ENCODE results near the gene RARS2. TPM values are rescaled to one million over a fixed set of nuclear protein-coding genes. Genes with fewer than 3 reads are reported as not detected.
A peak's percentile ranks its signal among the peaks of the same experiment; 100 is the strongest.

The RARS2 gene
- total and polyA plus RNA-seq, 9 of the 15 experiments (the other 6 are each of a cell fraction or from before 2014, with no cell fraction given), result 30.0 to 92.7 (median 43.4) TPM

GRCh38 chr6:87590417-87590880, 662 bp upstream of the RARS2 start:
- Histone ChIP-seq H3K9ac (ENCODE audit: insufficient read depth in 1 of 2, low read depth in 2 of 2, low read length in 2 of 2) (peak overlapping the region; percentile 96 to 100), H3K79me2 (ENCODE audit: control insufficient read depth, insufficient read depth, low read length) (peaks cover 76% of the 10 kb centered on the region), H3K9me3 (replicated peaks; ENCODE audit: control insufficient read depth, insufficient read depth, low read depth, low read length) (no peaks in the 10 kb centered on the region), H3K4me2 (ENCODE audit: insufficient read depth, low read length) (peak overlapping the region; percentile 100), H3K36me3 (ENCODE audit: control insufficient read depth, insufficient read depth, low read length) (peaks cover 51% of the 10 kb centered on the region), H4K20me1 (replicated peaks; ENCODE audit: control insufficient read depth, insufficient read depth, low read length) (peaks cover 11% of the 10 kb centered on the region; the same call in 1 of the 2 replicates), H3K9me1 (ENCODE audit: control insufficient read depth, insufficient read depth, low read length) (no peaks in the 10 kb centered on the region), H3K4me1 (replicated peaks in 1 of 2; ENCODE audit: control insufficient read depth in 2 of 2, insufficient read depth in 2 of 2, low read length in 2 of 2) (peaks cover 0 to 8% of the 10 kb centered on the region in 2 experiments; a peak in 3 of 5 replicates), H3K4me3 (peak overlapping the region; percentile 87), H2AFZ (ENCODE audit: low read depth, low read length) (peak overlapping the region; percentile 99), H3K27ac (ENCODE audit: extremely low read depth, low read depth, low read length) (peak overlapping the region; percentile 95), H3K27me3 (ENCODE audit: control insufficient read depth in 2 of 2, insufficient read depth in 2 of 2, low read length in 2 of 2) (no peaks in the 10 kb centered on the region)
- POLR2A ChIA-PET, result interaction anchor here (1.7 kb wide), 2 partner anchors 12 to 15 kb away, joined by 6 to 9 read pairs; no protein-coding TSS in a partner anchor
- ATAC-seq (no peak), FAIRE-seq (no peak), DNase-seq (ENCODE audit: extremely low read depth in 1 of 4, low spot score in 3 of 4) (no peak)
- CTCF ChIA-PET (ENCODE audit: low intra/inter-chr PET ratio), result no interaction called here
- intact Hi-C loops (cut with micrococcal nuclease), result no loop called here
- BruUV-seq (replicated peaks), result TSS peak; percentile 76
- TF ChIP-seq CHD1 (IDR thresholded peaks at IDR 0.05; ENCODE audit: low read length) (peak; percentile 52), LEF1 (IDR thresholded peaks at IDR 0.05) (no peak), STAG1 (CRISPR knock-in tag; IDR thresholded peaks at IDR 0.05; ENCODE audit: borderline replicate concordance) (no peak), EP400 (IDR thresholded peaks at IDR 0.05) (no peak), ZNF3 (CRISPR knock-in tag; IDR thresholded peaks at IDR 0.05) (0 out of 2 replicates have a peak, but pooled peaks have one; percentile 31), ZNF511 (CRISPR knock-in tag; IDR thresholded peaks at IDR 0.05) (0 out of 2 replicates have a peak, but pooled peaks have one; percentile 7), JUN (IDR thresholded peaks at IDR 0.05; ENCODE audit: borderline replicate concordance, low read depth, low read length) (no peak), JUN (CRISPR knock-in tag; IDR thresholded peaks at IDR 0.05; ENCODE audit: borderline replicate concordance) (no peak), DNMT1 (IDR thresholded peaks at IDR 0.05) (no peak)
- in situ Hi-C loops (cut with MboI), result no loop called here
- under 1% methylated on average over 11 of the region's 11 CpGs for WGBS (ENCODE audit: insufficient coverage, low coverage, missing lambda C conversion rate)

Data from K562 (cell line).